HG02885 (cell line): ENCODE measurements around the gene RARRES1.

Experiments used
- ATAC-seq: cut with Tn5 transposase; IDR thresholded peaks from one replicate; pipeline ENCODE4 v1.9.1; 2021; ENCODE audit warnings: mild to moderate bottlenecking; ENCODE audit not compliant: unreplicated experiment, poor library complexity

RARRES1 gene

DNA sequence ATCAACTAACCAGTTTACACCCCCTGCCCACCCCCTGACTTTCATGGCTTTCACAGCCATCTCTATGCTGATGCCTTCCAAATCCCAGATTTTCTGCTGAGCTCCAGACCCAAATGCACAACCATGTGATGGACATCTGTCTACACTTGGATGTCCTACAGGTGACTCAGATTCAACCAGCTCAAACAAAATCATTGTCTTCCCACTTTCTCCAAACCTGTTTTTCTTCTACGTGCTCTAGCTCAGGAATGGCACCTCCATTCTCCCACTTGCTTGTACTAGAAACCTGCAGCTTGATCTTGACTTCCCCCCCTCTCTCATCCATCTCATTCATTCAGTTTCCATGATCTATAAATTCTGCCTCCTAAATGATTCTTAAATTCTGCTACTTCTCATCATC is 34.1 kb upstream of the RARRES1 start:
- ATAC-seq: no peak

DNA sequence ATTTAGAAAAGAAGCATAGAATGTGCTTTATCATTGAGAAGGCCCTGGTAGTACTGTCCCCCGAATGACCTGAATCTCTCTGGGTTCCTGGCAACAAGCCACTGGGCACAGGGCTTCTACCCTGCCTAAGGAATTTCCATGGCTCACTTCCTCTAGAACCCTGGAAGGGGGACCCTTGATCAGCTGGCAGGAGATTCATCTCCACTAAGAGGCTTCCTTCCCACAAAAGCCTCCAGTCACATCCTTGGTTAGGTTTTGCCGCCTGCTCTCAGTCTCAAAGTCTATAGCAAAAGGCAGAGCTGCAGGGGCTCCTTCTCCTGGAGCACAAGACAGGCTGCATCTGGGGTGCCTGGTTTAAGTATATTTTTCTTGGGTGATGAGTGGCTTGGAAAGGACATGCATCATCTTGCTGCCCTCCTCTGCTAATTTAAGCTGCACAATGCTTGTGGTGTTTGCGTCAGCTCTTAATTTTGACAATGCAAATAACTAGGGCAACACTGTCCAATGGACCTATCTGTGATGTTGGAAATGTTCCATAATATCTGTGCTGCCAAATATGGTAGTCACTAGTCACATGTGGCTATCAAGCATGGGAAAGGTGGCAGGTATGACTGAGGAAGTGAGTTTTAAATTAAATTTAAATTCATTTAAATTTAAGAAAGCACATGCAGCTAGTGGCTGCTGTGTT is 33.4 kb upstream of the RARRES1 start:
- ATAC-seq: no peak

DNA sequence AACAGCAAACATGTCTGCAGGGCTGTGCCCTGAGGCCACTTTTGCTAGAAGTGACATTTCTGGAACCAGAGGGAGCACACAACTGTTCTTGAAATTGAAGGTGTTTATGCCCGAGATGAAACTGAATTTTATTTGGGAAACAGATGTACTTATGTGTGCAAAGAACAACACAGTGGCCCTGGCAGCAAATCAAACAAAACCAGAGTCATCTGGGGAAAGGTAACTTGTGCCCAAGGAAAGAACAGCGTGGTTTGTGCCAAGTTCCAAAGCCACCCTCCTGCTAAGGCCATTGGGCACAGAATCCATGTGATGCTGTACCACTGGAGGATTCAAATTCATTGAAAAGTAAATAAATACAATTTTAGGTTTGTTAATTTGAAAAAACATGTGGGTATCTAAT is 31.2 kb upstream of the RARRES1 start:
- ATAC-seq: no peak

DNA sequence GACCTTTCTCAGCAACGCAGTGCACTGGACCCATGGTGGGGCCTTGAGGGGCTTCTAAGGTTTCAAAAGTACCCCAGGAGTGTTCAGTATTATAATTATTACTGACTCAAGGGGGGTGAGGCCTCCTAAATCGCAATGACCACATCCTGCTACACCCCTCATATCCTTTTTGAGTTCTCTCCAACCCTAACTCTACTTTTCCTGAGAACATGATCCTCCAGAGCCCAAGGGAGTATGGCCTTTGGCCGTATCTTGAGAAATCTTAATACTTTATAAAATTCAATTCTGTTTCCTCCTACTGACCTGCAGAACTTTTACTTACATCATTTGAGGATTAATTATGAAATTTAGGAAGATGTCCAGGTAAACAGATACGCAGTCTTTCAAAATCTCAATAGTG is 30.4 kb upstream of the RARRES1 start:
- no peak for ATAC-seq

DNA sequence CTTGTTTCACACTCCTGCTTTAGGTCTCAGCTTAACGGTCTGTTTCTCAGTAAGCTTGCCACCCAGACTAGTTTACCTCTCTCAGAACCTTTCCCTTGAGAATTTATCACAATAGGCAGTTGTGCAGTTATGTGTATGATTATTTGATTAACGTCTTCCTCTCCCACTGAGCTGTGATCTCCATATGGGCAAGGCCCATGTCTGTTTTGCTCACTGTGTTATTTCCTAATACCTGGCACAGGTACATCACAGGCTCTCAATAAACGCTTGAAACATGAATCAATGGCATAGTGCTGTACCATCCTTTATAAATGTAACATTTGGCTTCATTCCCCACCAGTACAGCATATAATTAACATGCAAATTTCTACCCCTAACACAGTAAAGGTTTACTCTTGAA is 29.1 kb upstream of the RARRES1 start:
- ATAC-seq: no peak

DNA sequence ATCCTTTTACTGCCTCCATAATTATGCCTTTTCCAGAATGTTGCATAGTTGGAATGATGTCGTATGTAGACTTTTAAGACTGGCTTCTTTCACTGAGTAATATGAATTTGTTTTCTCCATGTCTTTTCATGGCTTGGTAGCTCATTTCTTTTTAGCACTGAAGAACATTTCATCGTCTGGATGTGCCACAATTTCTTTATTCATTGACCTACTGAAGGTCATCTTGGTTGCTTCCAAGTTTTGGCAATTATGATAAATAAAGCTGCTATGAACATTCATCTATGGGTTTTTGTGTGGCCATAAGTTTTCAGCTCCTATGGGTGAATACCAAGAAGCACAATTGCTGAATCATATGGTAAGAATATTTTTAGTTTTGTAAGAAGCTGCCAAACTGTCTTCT is 23.2 kb upstream of the RARRES1 start:
- no peak for ATAC-seq

DNA sequence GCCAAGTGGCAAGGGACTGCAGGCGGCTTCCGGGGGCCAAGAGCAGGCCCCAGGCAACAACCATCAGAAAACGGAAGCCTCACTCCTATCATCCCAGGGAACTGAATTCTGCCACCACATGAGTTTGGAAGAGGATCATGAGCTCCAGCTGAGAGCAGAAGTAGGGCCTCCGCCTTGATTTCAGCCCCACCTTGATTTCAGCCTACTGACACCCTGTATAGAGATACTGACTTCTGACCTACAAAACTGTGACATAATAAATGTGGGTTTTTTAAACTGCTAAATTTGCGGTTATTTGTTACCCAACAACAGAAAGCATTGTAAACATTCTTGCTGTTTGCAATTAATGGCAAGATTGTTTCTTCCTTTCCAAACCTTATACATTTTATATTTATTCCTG is 21.6 kb upstream of the RARRES1 start:
- ATAC-seq: no peak

DNA sequence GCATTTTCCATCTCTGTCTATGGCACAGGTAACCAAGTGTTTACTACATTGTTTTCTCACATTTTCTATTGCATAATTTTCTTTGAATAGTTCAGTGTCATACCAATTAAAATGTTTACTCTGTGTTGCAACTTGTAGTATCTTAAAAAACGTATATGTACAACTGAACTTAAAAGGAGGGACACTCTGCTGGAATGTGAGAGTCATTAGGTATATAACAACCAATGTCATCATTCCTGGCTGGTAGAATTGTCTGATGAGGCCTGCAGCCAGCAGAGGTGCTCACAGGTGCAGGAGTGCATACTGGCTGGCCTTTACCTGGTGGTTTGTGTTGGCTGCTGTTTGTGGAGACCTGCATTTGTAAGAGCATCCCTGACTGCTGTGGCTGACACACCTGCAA is 19.1 kb upstream of the RARRES1 start:
- ATAC-seq: no peak

DNA sequence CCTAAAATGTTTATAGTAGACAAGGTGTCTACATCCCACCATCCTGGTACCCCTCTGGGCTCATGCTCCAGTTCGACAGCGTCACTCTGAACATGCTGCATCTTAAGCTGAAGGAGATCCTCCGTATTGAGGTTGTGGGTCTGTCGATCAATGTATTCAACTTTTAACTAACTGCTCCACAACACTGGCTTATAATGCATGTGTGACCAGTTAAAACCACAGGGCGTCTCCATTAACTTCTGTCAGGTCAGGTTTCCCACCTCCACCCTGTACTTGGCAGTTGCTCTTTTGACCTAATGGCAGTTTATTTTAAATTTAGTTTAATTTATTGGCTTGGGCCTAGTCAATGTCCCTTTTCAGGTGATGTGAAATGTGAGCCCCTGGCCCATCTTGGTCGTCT is 17.8 kb upstream of the RARRES1 start:
- ATAC-seq: no peak

DNA sequence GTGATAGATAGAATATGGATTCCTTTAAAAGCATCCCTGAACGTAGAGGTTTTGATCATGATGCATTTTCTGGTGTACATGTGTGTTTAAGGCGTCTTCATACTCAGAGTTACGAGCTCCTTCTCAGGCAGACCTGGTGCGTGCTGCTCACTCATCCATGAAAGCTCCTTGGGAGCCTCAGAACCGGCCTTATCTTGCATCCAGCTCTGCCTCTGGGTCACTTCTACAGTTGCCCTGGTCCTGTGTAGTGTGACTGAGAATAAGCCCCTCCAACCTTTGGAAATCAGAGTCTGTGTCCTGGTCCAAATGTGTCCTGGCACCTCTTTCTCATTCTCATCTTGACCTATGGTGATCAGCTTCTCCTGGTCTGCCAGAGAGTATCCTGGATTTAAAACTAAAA is 17.3 kb upstream of the RARRES1 start:
- no peak for ATAC-seq

DNA sequence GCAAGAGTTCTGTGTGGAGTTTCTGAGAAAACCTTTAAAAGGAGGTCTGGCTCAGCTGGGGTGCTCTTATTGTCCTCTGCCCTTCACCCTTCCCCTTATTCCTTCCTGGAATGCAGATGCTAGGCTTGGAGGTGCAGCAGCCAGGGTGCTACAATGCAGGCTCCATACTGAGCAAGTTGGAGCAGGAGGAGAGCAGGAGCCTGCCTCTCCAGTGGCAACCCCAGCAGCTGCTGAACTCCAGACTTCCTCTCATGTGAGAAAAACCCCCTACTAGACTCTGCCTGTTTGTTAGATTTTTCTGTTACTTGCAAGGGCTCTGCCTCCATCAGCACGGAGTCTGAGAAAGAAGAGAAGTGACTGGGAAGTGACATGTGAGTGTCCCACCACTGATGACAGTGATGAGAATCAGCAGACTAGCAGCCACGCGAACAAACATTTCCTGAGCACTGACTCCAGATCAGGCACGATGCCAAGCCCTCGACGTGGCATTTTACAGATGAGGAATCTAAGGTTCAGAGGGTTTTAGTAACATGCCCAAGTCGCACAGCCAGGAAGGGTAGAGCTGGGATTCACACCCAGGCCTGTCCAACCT is 16.1 kb upstream of the RARRES1 start:
- ATAC-seq: no peak

DNA sequence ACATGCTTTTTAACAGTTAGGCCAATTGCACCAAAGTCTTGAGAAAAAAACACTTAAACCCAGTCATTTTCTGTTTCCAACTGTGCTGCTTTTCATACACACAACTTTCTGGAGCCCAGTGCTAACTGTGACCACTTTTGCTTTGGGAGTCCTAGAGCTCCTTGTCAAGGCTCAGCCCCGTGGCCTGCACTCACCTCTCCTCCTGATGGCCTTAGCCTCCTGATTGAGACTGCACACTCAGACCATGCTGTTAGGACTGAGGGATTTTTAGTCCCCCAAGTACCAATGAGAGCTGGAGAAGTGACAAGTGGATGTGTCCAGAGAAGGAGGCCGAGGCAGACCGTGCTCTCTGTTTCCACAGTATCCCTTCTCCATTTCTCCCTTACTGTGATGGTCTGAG is 15.2 kb upstream of the RARRES1 start:
- ATAC-seq: no peak

DNA sequence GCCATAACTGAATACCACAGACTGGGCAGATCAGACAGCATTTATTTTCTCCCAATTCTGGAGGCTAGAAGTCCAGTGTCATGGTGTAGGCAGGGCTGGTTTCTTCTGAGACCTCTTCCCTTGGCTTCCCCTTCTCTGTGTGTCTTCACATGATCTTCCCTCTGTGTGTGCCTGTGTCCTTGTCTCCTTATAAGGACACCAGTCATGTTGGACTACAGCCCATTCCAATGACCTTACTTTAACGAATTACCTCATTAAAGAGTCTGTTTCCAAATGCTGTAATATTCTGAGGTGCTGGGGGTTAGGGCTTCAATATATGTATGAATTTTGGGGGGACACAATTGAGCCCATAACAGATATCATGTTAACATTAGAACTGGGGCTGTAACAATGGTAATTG is 13.3 kb upstream of the RARRES1 start:
- ATAC-seq: no peak

DNA sequence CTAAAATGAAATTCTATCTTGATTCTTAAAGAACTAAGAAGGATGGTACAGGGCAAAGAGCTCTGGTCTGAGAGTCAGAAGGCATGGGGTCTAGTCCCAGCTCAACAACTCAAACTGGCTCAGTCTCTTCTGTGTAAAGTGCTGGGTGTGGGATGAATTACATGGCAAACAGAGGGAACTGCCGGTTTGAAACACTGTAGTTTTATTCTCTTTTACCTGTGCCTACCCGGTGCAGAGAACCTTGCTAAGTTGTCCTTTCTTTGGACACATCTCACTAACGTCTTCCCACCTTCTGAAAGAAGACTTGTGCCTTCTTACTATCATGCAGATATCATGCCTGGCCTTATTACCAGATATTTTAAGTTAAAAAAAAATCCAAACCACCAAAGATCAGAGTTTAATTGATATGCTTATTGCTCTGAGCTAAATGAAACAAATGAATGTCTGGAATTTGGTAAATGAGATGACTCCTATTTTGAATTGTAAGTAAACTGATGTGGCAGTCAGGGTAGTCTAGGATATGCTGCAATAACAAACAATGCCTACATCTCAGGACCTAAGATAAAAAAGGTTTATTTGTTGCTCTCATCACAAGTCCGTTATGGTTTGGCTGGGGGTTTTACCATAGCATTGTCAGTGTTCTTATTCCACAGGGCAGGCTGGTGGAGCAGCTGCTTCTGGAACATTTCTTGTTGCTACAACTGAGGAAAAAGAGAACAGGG is 12.5 kb upstream of the RARRES1 start:
- ATAC-seq: no peak

DNA sequence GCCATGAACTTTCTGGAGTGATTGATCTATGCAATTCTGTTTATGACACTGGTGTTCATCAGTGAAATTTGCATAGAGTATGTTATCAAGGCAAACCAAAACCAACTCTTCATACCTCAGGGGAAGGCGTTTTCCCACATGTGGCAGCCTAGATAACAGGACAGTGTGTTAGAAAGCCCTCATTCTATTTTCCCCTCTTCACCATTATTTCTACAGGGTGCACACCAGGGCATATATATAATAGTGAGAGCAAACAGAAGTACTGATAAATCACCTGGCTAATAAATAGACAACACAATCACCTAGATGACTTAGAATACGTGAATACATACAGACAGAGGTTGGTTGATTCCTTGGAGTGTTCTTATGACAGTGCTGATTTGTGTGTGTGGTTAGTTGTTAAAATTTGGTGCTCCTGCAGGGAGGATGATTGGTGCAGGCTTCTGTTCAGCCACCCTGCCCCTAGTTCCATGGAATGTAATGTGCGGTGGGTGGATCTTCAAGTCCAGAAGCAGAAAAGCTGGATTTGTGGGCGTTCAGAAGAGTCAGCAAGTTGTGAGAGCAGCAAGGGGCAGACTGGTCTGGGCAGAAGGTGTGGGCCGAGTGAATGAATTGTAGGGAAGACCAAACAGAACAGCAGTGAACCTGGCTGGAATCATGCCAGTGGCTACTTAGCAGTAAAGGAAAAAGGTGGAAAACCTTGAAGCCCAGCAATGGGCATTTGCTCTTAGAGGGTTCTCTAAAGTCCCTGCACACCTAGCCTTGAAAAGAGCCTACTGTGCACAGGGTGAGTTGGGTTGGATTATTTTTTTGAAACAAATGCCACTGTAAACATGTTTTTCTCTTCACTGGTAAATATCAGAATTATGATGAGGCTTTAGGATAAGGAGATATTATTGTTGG is 11.7 kb upstream of the RARRES1 start:
- no peak for ATAC-seq

DNA sequence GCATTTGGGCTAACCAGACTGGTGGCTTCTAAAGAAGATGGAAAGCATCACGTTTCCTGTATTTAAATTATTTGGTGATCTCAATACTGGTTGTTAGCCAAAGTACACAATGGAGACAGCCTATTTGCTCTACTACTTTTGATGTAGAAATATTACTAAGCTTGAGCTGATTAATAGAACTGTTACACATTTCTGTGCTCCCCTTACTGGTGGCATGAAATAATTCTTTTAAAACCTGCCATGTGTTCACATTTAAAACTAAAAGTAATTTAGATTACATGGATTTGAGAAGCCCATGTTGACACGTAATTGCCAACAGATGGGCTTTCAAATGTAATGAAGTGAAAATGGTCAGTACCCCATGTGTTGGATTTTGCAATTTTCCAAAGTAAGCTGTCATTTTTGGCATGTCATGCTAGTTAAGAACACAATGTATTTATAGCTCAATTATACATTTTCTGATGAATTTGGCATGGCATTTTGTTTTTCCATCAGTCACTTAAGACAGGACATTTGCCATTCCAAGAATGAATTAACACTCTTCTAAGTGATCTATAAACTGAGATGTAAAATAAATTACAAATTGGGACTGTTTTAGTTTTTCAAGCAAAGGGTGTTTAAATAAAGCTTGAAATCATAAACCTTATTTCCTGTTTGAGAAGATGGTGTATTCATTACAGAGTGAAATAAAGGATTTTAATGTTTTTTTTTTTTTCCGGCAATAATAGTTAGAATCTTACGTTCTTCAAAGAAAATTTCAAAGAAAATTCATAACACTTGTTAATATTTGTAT is 10.8 kb upstream of the RARRES1 start:
- ATAC-seq: no peak

DNA sequence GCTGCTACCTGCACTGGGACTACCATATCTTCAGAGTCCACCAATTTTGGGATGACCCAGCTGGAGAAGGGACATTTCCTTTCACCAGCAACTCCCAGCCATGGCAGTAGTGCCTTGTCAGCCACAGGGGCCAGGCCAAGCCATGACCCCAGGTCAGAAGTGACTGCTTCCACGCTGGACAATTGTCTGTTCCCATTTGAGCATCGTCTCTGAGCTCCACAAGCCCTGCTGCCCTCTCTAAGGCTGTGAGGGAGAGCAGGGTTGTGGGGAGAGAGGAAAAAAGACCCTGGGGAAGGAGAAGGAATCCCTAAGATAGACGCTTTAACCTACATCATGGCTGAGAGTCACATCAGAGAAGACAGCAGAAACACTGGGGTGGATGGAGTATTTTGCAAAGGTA is 7.4 kb upstream of the RARRES1 start:
- ATAC-seq: no peak

DNA sequence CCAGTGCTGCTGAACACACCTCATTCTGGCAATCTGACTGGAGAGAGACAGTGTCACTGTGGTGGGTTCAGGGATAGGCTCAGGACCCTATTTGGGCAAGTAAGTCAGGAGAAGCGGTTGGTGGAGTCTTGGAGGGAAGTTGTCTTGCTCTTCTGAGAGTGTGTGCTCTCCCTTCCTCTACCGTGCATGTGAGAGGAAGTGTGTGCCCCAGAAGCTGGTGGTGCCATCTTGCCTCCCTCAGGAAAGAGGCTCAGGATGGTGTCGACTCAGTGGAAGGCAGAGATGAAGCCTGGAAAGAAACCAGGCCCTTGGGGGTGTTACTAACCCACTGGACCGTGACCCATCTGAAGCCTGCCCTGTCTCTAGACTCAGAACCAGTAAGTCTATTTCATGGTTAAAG is 6.8 kb upstream of the RARRES1 start:
- ATAC-seq: no peak

DNA sequence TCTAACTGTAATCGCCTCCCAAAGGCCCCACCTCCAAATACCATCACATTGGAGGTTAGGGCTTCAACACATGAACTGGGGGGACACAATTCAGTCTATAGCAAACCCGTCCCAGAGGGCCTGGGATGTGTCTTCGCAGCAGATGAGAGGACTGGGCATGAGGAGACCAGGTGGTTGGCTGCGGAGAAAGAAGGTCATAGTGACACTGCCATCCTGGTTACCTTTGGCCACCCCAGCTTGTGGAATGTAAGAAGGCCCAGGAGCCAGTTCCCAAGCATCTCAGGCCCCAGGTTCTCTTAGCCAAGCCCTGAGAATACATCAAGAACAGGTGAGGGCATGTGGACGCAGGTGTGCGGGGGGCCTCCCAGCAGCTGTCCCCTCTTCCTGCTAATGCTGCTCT is 6.4 kb upstream of the RARRES1 start:
- ATAC-seq: no peak

DNA sequence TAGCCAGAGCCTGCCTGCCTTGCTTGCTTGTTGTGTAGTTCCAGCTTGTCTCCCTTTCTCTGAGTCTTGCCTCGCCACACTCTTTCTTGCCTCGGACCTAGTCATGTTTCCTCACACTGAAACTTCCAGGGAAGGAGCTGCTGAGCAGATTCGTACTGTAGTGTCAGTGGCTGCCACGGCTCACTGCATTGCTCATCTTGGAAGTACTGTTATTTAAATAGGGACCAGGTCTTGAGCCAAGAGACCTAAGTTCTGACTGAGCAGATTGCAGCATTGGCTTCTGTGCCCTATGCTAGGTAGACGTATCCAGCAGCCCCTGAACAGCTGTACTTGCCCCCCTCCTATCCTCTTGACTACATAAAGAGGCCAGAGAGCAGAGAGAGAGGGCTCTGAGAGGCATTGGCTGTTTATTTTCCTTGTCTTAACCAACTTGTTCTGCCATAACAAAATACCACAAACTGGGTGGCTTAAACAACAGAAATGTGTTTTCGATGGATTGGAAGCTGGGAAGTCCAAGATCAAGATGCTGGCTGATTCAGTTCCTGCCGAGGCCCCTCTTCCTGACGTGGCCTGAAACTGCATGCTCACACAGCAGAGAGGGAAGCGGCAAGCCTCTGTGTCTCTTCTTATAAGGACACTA is 5.8 kb upstream of the RARRES1 start:
- ATAC-seq: no peak
